Measurements from ENCODE around the gene GNG11. TPM values are rescaled to one million over a fixed set of nuclear protein-coding genes. Genes with fewer than 3 reads are reported as not detected.

GNG11 gene
- total RNA-seq, 1 experiment from 2014 or later, result 4.4 TPM

- POLR2A ChIA-PET (ENCODE audit: unreplicated experiment), result interaction anchor here (0.5 to 0.7 kb wide), 2 partner anchors 94 to 393 kb away, joined by 3 to 4 read pairs; no protein-coding TSS in a partner anchor
- Histone ChIP-seq H3K4me2 (peak overlapping the region; percentile 84), H2AFZ (peak overlapping the region; percentile 92), H4K20me1 (ENCODE audit: insufficient read depth) (no peaks in the 10 kb centered on the region), H3K36me3 (ENCODE audit: low read depth) (0 out of 2 replicates have a peak, but pooled peaks cover 7% of the 10 kb centered on the region), H3K9me3 (ENCODE audit: insufficient read depth, low read depth) (no peaks in the 10 kb centered on the region), H3K9me2 (ENCODE audit: insufficient read depth) (no peaks in the 10 kb centered on the region), H3K4me1 (replicated peaks; ENCODE audit: insufficient read depth) (peaks cover 17% of the 10 kb centered on the region), H3K79me2 (ENCODE audit: low read depth) (no peaks in the 10 kb centered on the region), H3F3A (ENCODE audit: insufficient read depth, low read depth) (no peaks in the 10 kb centered on the region), H3K27ac (peak overlapping the region; percentile 68), H3K4me3 (peak overlapping the region; percentile 91), H3K27me3 (ENCODE audit: insufficient read depth, low read depth) (no peaks in the 10 kb centered on the region)
- no TSS peak for BruUV-seq (replicated peaks)
- intact Hi-C loops (cut with micrococcal nuclease; ENCODE audit: unreplicated experiment), result loop anchor here (1.0 to 10.0 kb wide), 6 partner anchors 24 to 507 kb away; partner anchors contain the start of gene BET1
- peak; percentile 56 to 63 for DNase-seq
- CTCF ChIA-PET, result interaction anchor here (0.6 to 1.1 kb wide), 2 partner anchors 27 to 105 kb away, joined by 3 to 8 read pairs; no protein-coding TSS in a partner anchor
- no peak for TF ChIP-seq EZH2 (IDR thresholded peaks at IDR 0.05; ENCODE audit: low read depth)
- TF ChIP-seq, protein P1, sequence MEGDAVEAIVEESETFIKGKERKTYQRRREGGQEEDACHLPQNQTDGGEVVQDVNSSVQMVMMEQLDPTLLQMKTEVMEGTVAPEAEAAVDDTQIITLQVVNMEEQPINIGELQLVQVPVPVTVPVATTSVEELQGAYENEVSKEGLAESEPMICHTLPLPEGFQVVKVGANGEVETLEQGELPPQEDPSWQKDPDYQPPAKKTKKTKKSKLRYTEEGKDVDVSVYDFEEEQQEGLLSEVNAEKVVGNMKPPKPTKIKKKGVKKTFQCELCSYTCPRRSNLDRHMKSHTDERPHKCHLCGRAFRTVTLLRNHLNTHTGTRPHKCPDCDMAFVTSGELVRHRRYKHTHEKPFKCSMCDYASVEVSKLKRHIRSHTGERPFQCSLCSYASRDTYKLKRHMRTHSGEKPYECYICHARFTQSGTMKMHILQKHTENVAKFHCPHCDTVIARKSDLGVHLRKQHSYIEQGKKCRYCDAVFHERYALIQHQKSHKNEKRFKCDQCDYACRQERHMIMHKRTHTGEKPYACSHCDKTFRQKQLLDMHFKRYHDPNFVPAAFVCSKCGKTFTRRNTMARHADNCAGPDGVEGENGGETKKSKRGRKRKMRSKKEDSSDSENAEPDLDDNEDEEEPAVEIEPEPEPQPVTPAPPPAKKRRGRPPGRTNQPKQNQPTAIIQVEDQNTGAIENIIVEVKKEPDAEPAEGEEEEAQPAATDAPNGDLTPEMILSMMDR (conservative IDR thresholded peaks at IDR 0.05), result peak; percentile 8; the same call in 1 of the 2 replicates
Observed at GRCh38 chr7:93890041-93890463, 31.5 kb upstream of the GNG11 start.

GRCh38 chr7:93890464-93891068, 31.0 kb upstream of the GNG11 start, which contains the start of gene TFPI2:
TSS of gene TFPI2 (minus strand) at chr7:93890753. CDS start at chr7:93890678, 75 bp downstream.
- ChIA-PET CTCF (interaction anchor here (0.6 to 1.1 kb wide), 4 partner anchors 27 to 105 kb away, joined by 3 to 8 read pairs (median 4); no protein-coding TSS in a partner anchor), POLR2A (ENCODE audit: unreplicated experiment) (interaction anchor here (0.5 to 0.7 kb wide), 3 partner anchors 22 to 392 kb away, joined by 3 to 4 read pairs (median 4); no protein-coding TSS in a partner anchor)
- DNase-seq, result peak; percentile 89 to 94
- TF ChIP-seq, protein P1 (conservative IDR thresholded peaks at IDR 0.05), result 0 out of 2 replicates have a peak, but pooled peaks have one; percentile 0
- no peak for TF ChIP-seq EZH2 (IDR thresholded peaks at IDR 0.05; ENCODE audit: low read depth)
- Histone ChIP-seq H2AFZ (peak within 1 kb of the TSS; percentile 92), H3K79me2 (ENCODE audit: low read depth) (no peaks in the 10 kb centered on the region), H3K36me3 (ENCODE audit: low read depth) (0 out of 2 replicates have a peak, but pooled peaks cover 7% of the 10 kb centered on the region), H3K27ac (peak within 1 kb of the TSS; percentile 68), H3K4me3 (peak within 1 kb of the TSS; percentile 91), H3K4me1 (replicated peaks; ENCODE audit: insufficient read depth) (peaks cover 17% of the 10 kb centered on the region), H3F3A (ENCODE audit: insufficient read depth, low read depth) (no peaks in the 10 kb centered on the region), H3K27me3 (ENCODE audit: insufficient read depth, low read depth) (no peaks in the 10 kb centered on the region), H3K9me3 (ENCODE audit: insufficient read depth, low read depth) (no peaks in the 10 kb centered on the region), H4K20me1 (ENCODE audit: insufficient read depth) (no peaks in the 10 kb centered on the region), H3K9me2 (ENCODE audit: insufficient read depth) (no peaks in the 10 kb centered on the region), H3K4me2 (peak within 1 kb of the TSS; percentile 84)
- intact Hi-C loops (cut with micrococcal nuclease; ENCODE audit: unreplicated experiment), result loop anchor here (1.0 to 10.0 kb wide), 6 partner anchors 24 to 507 kb away; partner anchors contain the start of gene BET1
- BruUV-seq (replicated peaks), result no TSS peak

DNA sequence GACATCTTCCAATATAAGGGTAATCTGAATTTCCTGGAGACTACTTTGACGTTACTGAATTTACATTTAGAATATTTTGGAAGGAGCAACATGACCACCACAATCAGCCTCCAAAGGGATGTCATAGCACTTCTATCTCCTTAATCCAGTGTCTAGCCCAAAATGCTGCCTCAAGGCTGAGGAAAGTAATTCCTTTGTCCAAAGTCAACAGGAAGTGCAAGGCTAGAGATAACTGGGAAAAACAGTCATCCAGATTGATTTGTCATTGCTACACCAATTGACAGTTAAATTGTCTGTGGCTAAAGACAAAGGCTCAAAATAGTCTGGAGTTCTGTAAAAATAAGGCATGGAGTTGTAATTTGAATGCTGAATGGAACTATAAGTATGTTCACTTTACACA, 27.1 kb upstream of the GNG11 start:
- no peak overlapping the region for H3K4me2 ChIP-seq
- no peaks in the 10 kb centered on the region for H3K36me3 ChIP-seq (ENCODE audit: low read depth)
- H3K27me3 ChIP-seq (ENCODE audit: insufficient read depth, low read depth), result no peaks in the 10 kb centered on the region
- no peak overlapping the region for H2AFZ ChIP-seq
- no peak overlapping the region for H3K27ac ChIP-seq
- H4K20me1 ChIP-seq (ENCODE audit: insufficient read depth), result no peaks in the 10 kb centered on the region
- no peaks in the 10 kb centered on the region for H3K9me2 ChIP-seq (ENCODE audit: insufficient read depth)
- CTCF ChIA-PET, result no interaction called here
- POLR2A ChIA-PET (ENCODE audit: unreplicated experiment), result no interaction called here
- BruUV-seq (replicated peaks), result no TSS peak
- H3K4me3 ChIP-seq, result no peak overlapping the region
- peaks cover 23% of the 10 kb centered on the region for H3K4me1 ChIP-seq (replicated peaks; ENCODE audit: insufficient read depth)
- H3K79me2 ChIP-seq (ENCODE audit: low read depth), result no peaks in the 10 kb centered on the region
- H3K9me3 ChIP-seq (ENCODE audit: insufficient read depth, low read depth), result no peaks in the 10 kb centered on the region
- no peak for TF ChIP-seq EZH2 (IDR thresholded peaks at IDR 0.05; ENCODE audit: low read depth)
- TF ChIP-seq, protein P1 (conservative IDR thresholded peaks at IDR 0.05), result no peak
- intact Hi-C loops (cut with micrococcal nuclease; ENCODE audit: unreplicated experiment), result loop anchor here (5.0 to 10.0 kb wide), 2 partner anchors 380 to 503 kb away; no protein-coding TSS in a partner anchor
- H3F3A ChIP-seq (ENCODE audit: insufficient read depth, low read depth), result no peaks in the 10 kb centered on the region
- DNase-seq, result no peak
